ENCODE data around the gene PGM2.

Gene PGM2

DNA sequence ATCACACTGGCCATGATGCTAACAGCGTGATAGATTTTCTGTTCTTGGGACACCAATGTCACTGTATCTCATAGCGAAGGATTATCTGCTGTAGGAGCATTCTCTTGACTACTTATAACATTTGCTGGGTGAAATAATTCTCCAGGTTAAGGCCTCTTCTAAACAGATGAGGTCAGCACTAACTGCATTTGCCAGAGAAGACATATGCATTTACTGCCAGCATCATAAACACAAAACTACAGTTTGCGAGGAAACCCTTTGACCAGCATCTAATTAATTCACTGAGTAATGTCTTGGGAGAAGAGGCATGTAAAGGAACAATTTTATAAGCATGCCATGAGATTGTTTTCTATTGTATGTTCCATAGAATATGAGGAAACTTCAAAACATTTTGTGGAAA lies 78.3 kb downstream of the PGM2 start:
- FAIRE-seq = no peak

DNA sequence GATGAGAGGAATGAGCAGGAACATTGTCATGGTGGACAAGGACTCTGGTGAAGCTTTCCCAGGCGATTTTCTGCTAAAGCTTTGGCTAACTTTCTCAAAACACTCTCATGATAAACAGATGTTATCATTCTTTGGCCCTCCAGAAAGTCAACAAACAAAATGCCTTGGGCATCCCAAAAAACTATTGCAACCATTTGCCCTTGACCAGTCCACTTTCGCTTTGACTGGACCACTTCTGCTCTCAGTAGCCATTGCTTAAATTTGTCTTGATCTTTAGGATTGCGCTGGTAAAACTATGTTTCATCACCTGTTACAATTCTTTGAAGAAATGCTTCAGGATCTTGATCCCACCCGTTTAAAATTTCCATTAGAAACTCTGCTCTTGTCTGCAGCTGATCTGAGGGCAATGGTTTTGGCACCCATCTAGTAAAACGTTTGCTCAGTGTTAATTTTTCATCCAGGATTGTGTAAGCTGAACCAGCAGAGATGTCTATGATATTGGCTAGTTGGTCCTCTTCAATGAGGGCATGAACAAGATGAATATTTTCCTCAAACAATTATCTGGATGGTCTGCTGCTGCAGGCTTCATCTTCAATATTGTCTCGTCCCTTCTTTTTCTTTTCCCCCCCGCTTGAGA lies 79.2 kb downstream of the PGM2 start:
- FAIRE-seq = no peak

DNA sequence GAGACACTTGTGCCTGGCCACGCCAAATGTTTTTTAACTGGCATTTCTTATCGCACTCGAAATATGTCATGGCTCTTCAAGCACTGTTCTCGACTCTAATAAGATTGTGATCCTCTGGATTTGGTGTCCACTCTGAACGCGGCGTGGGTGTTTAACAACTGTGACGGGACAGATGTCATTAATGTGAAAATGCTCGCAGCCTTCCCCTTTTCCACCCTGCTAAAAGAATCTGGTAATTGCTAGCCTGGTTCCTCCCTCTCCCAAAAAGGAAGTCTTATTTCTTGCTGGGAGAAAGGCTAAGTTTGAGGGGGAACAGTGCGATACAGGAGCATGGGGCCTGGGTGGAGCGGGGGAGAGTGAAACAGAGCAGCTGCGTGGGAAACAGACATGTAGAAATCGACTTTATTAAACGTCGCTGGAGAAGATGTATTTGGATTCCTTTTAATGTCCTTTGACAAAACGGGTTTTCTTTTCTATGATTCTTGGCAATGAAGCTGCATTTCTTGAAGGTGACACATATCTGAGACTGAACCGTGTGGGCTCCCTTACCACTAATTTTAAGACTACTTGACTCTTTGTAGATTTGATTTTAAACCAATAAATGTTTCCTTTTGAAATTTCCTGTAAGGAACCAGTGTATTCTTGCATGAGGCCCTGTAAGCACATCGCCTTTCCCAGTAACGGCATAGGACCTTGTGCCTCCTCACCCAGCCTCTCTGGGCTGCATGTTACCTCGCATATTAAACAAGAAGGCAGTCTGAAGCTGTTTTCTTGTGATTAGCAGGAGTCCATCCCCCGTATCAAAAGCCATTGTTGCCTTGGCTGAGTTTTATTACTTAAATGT lies 82.2 kb downstream of the PGM2 start:
- FAIRE-seq = no peak

DNA sequence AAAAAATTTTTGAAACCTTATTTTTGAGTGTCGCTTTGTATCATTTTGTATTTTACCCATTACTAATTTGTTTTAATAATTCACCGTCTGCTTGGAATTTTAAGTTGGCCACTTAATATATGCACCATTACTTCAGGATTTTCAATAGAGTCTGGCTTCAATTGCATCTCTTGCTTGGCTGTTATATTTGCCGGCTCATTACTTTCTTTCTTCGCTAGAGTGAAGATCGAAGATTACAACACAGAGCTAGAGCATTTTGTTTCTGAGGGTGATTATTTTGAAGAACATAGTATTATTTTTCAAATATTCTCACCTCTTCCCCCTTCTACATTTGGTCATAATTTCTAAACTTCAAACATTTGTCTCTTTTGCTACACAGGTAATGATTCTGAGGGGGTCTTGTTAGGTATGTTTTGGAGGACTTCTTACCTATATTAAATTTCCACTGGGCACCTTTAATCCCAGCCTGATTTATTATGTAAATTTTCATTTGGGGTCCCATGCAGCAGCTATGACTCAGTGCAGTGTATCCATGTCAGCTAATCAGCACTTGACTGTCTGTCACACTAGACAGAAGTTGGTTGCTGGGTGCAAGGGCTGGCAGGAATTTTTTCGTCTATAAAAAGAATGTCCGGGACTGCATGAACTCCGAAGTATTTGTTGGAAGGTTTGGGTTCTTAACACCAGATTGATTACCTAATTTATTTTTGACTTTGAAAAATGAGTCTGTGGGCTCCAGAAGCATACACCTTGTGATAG lies 83.0 kb downstream of the PGM2 start:
- no peak for FAIRE-seq

DNA sequence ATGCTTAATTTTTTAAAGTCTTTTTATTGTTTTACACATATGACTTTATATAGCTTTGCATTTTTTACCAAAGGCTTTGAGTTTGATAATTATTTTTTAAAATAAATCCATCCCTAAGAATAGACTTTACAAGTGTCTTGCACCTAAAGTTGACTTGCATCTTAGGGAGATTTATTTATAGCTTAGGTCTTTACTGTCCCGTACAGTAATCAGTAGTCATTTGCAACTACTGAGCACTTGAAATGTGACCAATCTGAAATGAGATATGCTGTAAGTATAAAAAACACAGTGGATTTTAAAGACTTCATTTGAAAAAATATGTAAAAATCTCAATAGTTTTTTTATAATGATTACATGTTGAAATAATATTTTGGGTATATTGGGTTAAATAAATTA lies 83.6 kb downstream of the PGM2 start:
- peak; percentile 34 for FAIRE-seq

Data from TTC549 (cell line).